Myocyte (in vitro differentiated cells): ENCODE measurements around the gene PHTF2. TPM values are rescaled to one million over a fixed set of nuclear protein-coding genes. Genes with fewer than 3 reads are reported as not detected.
A peak's percentile ranks its signal among the peaks of the same experiment; 100 is the strongest.

Experiments used
- DNase-seq: peaks from one replicate; pipeline ENCODE4 v3.0.0-alpha.2; 2012; ENCODE audit warnings: low read depth
- total RNA-seq: library from RNA; depleted of rRNA; stranded (reverse); fragments of >200 nt; gene quantifications from 2 replicates; pipeline ENCODE4 v1.2.3, GENCODE V29; 2014

PHTF2 gene
- total RNA-seq, 1 donor from 2014 or later: 31.2 TPM

- DNase-seq: no peak
Measured at GRCh38 chr7:77791956-77792355, 6.6 kb upstream of the PHTF2 start.

- DNase-seq: peak; percentile 4
Measured at GRCh38 chr7:77794000-77794399, 4.6 kb upstream of the PHTF2 start.

- no peak for DNase-seq
Measured at GRCh38 chr7:77796109-77796508, 2.5 kb upstream of the PHTF2 start.

GRCh38 chr7:77796960-77797359, 1.6 kb upstream of the PHTF2 start:
- no peak for DNase-seq

GRCh38 chr7:77797734-77798393, 709 bp upstream of the PHTF2 start:
- no peak for DNase-seq

GRCh38 chr7:77799078-77799964, 748 bp downstream of the PHTF2 start:
- peak; percentile 60 for DNase-seq

GRCh38 chr7:77800158-77800557, 1.6 kb downstream of the PHTF2 start:
- DNase-seq: no peak

- no peak for DNase-seq
Measured at GRCh38 chr7:77800730-77801129, 2.2 kb downstream of the PHTF2 start.

- DNase-seq: no peak
Measured at GRCh38 chr7:77802557-77803405, 4.2 kb downstream of the PHTF2 start.

- no peak for DNase-seq
Measured at GRCh38 chr7:77806425-77806824, 7.9 kb downstream of the PHTF2 start.

- DNase-seq: no peak
Measured at GRCh38 chr7:77808517-77808916, 9.9 kb downstream of the PHTF2 start.

GRCh38 chr7:77811516-77812289, 13.1 kb downstream of the PHTF2 start:
- DNase-seq: no peak

- peak; percentile 51 for DNase-seq
Measured at GRCh38 chr7:77812290-77812685, 13.7 kb downstream of the PHTF2 start.

- no peak for DNase-seq
Measured at GRCh38 chr7:77813180-77813579, 14.6 kb downstream of the PHTF2 start.

- no peak for DNase-seq
Measured at GRCh38 chr7:77819021-77819420, 20.4 kb downstream of the PHTF2 start.

- DNase-seq: no peak
Measured at GRCh38 chr7:77820967-77821366, 22.4 kb downstream of the PHTF2 start.

- DNase-seq: no peak
Measured at GRCh38 chr7:77822269-77822668, 23.7 kb downstream of the PHTF2 start.

GRCh38 chr7:77823787-77824186, 25.2 kb downstream of the PHTF2 start:
- no peak for DNase-seq

- DNase-seq: no peak
Measured at GRCh38 chr7:77824636-77825035, 26.1 kb downstream of the PHTF2 start.

GRCh38 chr7:77825131-77825530, 26.6 kb downstream of the PHTF2 start:
- no peak for DNase-seq

GRCh38 chr7:77826300-77826699, 27.7 kb downstream of the PHTF2 start:
- DNase-seq: no peak
